HL-60 (cell line): Measurements from ENCODE around the gene ALG8.

Source experiments
- GABPA ChIP-seq: IDR thresholded peaks from 2 replicates; pipeline ENCODE4 v1.6.1; 2012; ENCODE audit warnings: low read depth
- POLR2AphosphoS5 ChIP-seq: IDR thresholded peaks from 2 replicates; pipeline ENCODE4 v1.6.1; 2012; ENCODE audit warnings: low read depth
- TF ChIP-seq, protein P1 (sequence below): IDR thresholded peaks from 2 replicates; pipeline ENCODE4 v1.6.1; 2012; ENCODE audit warnings: low read depth; ENCODE audit not compliant: insufficient replicate concordance
- TF ChIP-seq, protein P2 (sequence below): IDR thresholded peaks from one replicate; pipeline ENCODE4 v1.5.1; 2011; ENCODE audit warnings: low read length, control low read depth, inconsistent platforms; ENCODE audit not compliant: insufficient read depth

- TF ChIP-seq, protein P1, sequence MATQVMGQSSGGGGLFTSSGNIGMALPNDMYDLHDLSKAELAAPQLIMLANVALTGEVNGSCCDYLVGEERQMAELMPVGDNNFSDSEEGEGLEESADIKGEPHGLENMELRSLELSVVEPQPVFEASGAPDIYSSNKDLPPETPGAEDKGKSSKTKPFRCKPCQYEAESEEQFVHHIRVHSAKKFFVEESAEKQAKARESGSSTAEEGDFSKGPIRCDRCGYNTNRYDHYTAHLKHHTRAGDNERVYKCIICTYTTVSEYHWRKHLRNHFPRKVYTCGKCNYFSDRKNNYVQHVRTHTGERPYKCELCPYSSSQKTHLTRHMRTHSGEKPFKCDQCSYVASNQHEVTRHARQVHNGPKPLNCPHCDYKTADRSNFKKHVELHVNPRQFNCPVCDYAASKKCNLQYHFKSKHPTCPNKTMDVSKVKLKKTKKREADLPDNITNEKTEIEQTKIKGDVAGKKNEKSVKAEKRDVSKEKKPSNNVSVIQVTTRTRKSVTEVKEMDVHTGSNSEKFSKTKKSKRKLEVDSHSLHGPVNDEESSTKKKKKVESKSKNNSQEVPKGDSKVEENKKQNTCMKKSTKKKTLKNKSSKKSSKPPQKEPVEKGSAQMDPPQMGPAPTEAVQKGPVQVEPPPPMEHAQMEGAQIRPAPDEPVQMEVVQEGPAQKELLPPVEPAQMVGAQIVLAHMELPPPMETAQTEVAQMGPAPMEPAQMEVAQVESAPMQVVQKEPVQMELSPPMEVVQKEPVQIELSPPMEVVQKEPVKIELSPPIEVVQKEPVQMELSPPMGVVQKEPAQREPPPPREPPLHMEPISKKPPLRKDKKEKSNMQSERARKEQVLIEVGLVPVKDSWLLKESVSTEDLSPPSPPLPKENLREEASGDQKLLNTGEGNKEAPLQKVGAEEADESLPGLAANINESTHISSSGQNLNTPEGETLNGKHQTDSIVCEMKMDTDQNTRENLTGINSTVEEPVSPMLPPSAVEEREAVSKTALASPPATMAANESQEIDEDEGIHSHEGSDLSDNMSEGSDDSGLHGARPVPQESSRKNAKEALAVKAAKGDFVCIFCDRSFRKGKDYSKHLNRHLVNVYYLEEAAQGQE, result no peak
- TF ChIP-seq, protein P2, sequence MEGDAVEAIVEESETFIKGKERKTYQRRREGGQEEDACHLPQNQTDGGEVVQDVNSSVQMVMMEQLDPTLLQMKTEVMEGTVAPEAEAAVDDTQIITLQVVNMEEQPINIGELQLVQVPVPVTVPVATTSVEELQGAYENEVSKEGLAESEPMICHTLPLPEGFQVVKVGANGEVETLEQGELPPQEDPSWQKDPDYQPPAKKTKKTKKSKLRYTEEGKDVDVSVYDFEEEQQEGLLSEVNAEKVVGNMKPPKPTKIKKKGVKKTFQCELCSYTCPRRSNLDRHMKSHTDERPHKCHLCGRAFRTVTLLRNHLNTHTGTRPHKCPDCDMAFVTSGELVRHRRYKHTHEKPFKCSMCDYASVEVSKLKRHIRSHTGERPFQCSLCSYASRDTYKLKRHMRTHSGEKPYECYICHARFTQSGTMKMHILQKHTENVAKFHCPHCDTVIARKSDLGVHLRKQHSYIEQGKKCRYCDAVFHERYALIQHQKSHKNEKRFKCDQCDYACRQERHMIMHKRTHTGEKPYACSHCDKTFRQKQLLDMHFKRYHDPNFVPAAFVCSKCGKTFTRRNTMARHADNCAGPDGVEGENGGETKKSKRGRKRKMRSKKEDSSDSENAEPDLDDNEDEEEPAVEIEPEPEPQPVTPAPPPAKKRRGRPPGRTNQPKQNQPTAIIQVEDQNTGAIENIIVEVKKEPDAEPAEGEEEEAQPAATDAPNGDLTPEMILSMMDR, result no peak
- TF ChIP-seq POLR2AphosphoS5 (no peak), GABPA (no peak)
These were observed 74.2 kb downstream of the ALG8 start for GRCh38 chr11:78065203-78065602.
